GM21576 (cell line): ENCODE data around the gene PLXNA2.

Experiments
- ATAC-seq: cut with Tn5 transposase; IDR thresholded peaks from one replicate; pipeline ENCODE4 v1.9.1; 2021; ENCODE audit warnings: mild to moderate bottlenecking, moderate library complexity; ENCODE audit not compliant: unreplicated experiment

Gene PLXNA2

GRCh38 chr1:208149776-208150514 is 94.2 kb downstream of the PLXNA2 start:
- ATAC-seq = no peak

GRCh38 chr1:208149213-208149612 is 95.0 kb downstream of the PLXNA2 start:
- ATAC-seq = no peak

GRCh38 chr1:208148380-208148779 is 95.8 kb downstream of the PLXNA2 start:
- no peak for ATAC-seq

- no peak for ATAC-seq
Measured at GRCh38 chr1:208146650-208147049, 97.5 kb downstream of the PLXNA2 start.

GRCh38 chr1:208145167-208145566 is 99.0 kb downstream of the PLXNA2 start:
- no peak for ATAC-seq

GRCh38 chr1:208142590-208143382 is 101.4 kb downstream of the PLXNA2 start:
- ATAC-seq = no peak

- ATAC-seq = no peak
Measured at GRCh38 chr1:208141610-208142192, 102.5 kb downstream of the PLXNA2 start.

- no peak for ATAC-seq
Measured at GRCh38 chr1:208139434-208140045, 104.6 kb downstream of the PLXNA2 start.

- ATAC-seq = no peak
Measured at GRCh38 chr1:208137193-208137592, 107.0 kb downstream of the PLXNA2 start.

- ATAC-seq = no peak
Measured at GRCh38 chr1:208136459-208137182, 107.6 kb downstream of the PLXNA2 start.

- no peak for ATAC-seq
Measured at GRCh38 chr1:208135354-208135753, 108.8 kb downstream of the PLXNA2 start.

- no peak for ATAC-seq
Measured at GRCh38 chr1:208134491-208134890, 109.7 kb downstream of the PLXNA2 start.

- ATAC-seq = no peak
Measured at GRCh38 chr1:208133355-208133754, 110.8 kb downstream of the PLXNA2 start.

- ATAC-seq = peak; percentile 93
Measured at GRCh38 chr1:208132287-208132882, 111.8 kb downstream of the PLXNA2 start.

GRCh38 chr1:208131621-208132286 is 112.4 kb downstream of the PLXNA2 start:
- ATAC-seq = peak; percentile 36

GRCh38 chr1:208129487-208129886 is 114.7 kb downstream of the PLXNA2 start:
- ATAC-seq = no peak

- ATAC-seq = no peak
Measured at GRCh38 chr1:208129060-208129459, 115.1 kb downstream of the PLXNA2 start.

GRCh38 chr1:208127792-208128529 is 116.2 kb downstream of the PLXNA2 start:
- ATAC-seq = no peak

- no peak for ATAC-seq
Measured at GRCh38 chr1:208127284-208127683, 116.9 kb downstream of the PLXNA2 start.
